GM12872 (cell line): ENCODE data around the gene ROBO1.

ENCODE experiments used
- CTCF ChIP-seq: IDR thresholded peaks from 3 replicates; pipeline ENCODE4 v1.5.1; 2011; ENCODE audit warnings: low read depth, mild to moderate bottlenecking, low read length, moderate library complexity; ENCODE audit not compliant: insufficient read depth

The ROBO1 gene

GRCh38 chr3:78818161-78818985 lies 949.4 kb downstream of the ROBO1 start:
- no peak for TF ChIP-seq CTCF

GRCh38 chr3:78814893-78815562 lies 952.8 kb downstream of the ROBO1 start:
- TF ChIP-seq CTCF: no peak

GRCh38 chr3:78812166-78812565 lies 955.6 kb downstream of the ROBO1 start:
- no peak for TF ChIP-seq CTCF

- TF ChIP-seq CTCF: no peak
These were observed 957.8 kb downstream of the ROBO1 start for GRCh38 chr3:78809966-78810365.

GRCh38 chr3:78804251-78805037 lies 963.4 kb downstream of the ROBO1 start:
- TF ChIP-seq CTCF: no peak

GRCh38 chr3:78802562-78802930 lies 965.3 kb downstream of the ROBO1 start:
- TF ChIP-seq CTCF: no peak

- no peak for TF ChIP-seq CTCF
These were observed 965.8 kb downstream of the ROBO1 start for GRCh38 chr3:78801926-78802561.
